Measurements from ENCODE around the gene CGAS.

DNA sequence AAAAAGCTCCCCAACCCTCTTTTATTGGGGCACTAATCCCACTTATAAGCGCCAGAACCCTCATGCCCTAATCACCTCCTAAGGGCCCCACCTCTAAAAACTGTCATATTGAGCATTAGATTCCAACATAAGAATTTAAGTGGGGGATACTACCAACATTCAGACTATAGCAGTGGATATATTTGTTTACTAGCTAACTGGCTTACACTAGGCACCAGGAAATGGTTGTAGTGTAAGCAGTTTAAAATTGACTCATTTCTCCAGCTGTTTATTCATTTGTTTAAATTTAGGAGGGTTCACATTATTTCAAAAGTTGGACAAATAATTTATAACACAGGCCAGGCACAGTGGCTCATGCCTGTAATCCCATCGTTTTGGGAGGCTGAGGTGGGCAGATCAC, 32.3 kb upstream of the CGAS start:
- TF ChIP-seq, protein P1, sequence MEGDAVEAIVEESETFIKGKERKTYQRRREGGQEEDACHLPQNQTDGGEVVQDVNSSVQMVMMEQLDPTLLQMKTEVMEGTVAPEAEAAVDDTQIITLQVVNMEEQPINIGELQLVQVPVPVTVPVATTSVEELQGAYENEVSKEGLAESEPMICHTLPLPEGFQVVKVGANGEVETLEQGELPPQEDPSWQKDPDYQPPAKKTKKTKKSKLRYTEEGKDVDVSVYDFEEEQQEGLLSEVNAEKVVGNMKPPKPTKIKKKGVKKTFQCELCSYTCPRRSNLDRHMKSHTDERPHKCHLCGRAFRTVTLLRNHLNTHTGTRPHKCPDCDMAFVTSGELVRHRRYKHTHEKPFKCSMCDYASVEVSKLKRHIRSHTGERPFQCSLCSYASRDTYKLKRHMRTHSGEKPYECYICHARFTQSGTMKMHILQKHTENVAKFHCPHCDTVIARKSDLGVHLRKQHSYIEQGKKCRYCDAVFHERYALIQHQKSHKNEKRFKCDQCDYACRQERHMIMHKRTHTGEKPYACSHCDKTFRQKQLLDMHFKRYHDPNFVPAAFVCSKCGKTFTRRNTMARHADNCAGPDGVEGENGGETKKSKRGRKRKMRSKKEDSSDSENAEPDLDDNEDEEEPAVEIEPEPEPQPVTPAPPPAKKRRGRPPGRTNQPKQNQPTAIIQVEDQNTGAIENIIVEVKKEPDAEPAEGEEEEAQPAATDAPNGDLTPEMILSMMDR (IDR thresholded peaks at IDR 0.05; ENCODE audit: insufficient read depth, low read length), result no peak
- TF ChIP-seq, protein P2, sequence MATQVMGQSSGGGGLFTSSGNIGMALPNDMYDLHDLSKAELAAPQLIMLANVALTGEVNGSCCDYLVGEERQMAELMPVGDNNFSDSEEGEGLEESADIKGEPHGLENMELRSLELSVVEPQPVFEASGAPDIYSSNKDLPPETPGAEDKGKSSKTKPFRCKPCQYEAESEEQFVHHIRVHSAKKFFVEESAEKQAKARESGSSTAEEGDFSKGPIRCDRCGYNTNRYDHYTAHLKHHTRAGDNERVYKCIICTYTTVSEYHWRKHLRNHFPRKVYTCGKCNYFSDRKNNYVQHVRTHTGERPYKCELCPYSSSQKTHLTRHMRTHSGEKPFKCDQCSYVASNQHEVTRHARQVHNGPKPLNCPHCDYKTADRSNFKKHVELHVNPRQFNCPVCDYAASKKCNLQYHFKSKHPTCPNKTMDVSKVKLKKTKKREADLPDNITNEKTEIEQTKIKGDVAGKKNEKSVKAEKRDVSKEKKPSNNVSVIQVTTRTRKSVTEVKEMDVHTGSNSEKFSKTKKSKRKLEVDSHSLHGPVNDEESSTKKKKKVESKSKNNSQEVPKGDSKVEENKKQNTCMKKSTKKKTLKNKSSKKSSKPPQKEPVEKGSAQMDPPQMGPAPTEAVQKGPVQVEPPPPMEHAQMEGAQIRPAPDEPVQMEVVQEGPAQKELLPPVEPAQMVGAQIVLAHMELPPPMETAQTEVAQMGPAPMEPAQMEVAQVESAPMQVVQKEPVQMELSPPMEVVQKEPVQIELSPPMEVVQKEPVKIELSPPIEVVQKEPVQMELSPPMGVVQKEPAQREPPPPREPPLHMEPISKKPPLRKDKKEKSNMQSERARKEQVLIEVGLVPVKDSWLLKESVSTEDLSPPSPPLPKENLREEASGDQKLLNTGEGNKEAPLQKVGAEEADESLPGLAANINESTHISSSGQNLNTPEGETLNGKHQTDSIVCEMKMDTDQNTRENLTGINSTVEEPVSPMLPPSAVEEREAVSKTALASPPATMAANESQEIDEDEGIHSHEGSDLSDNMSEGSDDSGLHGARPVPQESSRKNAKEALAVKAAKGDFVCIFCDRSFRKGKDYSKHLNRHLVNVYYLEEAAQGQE (IDR thresholded peaks at IDR 0.05; ENCODE audit: insufficient replicate concordance, low read depth), result no peak

Measured in HL-60 (cell line).